Left kidney (tissue), 8 donors: ENCODE measurements around the gene TUBB3. TPM values are rescaled to one million over a fixed set of nuclear protein-coding genes. Genes with fewer than 3 reads are reported as not detected.
A peak's percentile ranks its signal among the peaks of the same experiment; 100 is the strongest.
"Not testable (repeated sequence)": the region's sequence is repeated elsewhere in the genome, so short reads cannot be mapped to it uniquely, and the experiment has no call there.

Experiments
- DNase-seq: peaks from one replicate; pipeline ENCODE4 v3.0.0-alpha.2; 2013
- long read RNA-seq, 8 donors: transcript quantifications; one replicate each; lab custom pipeline, GENCODE V29; 2026
- polyA plus RNA-seq: library from polyadenylated mRNA; unstranded; fragments of 120-200 nt; gene quantifications from one replicate; pipeline ENCODE4 v1.2.1, GENCODE V29; 2013; ENCODE audit not compliant: insufficient read length

Gene TUBB3
- polyA plus RNA-seq, result 8.8 TPM
- long read RNA-seq, donor 1, partial matches to known transcripts, result 0 of 3 reads
- long read RNA-seq, donor 1, other reads (novel, unspliced or antisense), result 0 of 3 reads
- long read RNA-seq, donor 2, partial matches to known transcripts, result 0 of 1 reads
- long read RNA-seq, donor 2, other reads (novel, unspliced or antisense), result 0 of 1 reads
- long read RNA-seq, donor 3, partial matches to known transcripts, result 0 of 1 reads
- long read RNA-seq, donor 3, other reads (novel, unspliced or antisense), result 0 of 1 reads
- long read RNA-seq, donor 4, result 0 reads
- long read RNA-seq, donor 5, partial matches to known transcripts, result 0 of 4 reads
- long read RNA-seq, donor 5, other reads (novel, unspliced or antisense), result 0 of 4 reads
- long read RNA-seq, donor 6, transcript TUBB3-201 (4 exons, 1,769 nt), result major isoform, 6 of 6 reads
- long read RNA-seq, donor 6, partial matches to known transcripts, result 0 of 6 reads
- long read RNA-seq, donor 6, other reads (novel, unspliced or antisense), result 0 of 6 reads
- long read RNA-seq, donor 7, partial matches to known transcripts, result 0 of 3 reads
- long read RNA-seq, donor 7, other reads (novel, unspliced or antisense), result 0 of 3 reads
- long read RNA-seq, donor 8, result 0 reads

GRCh38 chr16:89922884-89923639, at the start of gene TUBB3:
Gene TUBB3 (plus strand): TSS chr16:89923342. CDS start chr16:89923402, 60 bp downstream.
- DNase-seq, result peak; percentile 55

- DNase-seq, result peak; percentile 89
Observed at GRCh38 chr16:89873972-89874689, 49.0 kb upstream of the TUBB3 start.

- DNase-seq, result not testable (repeated sequence)
Observed at GRCh38 chr16:89879123-89879522, 44.0 kb upstream of the TUBB3 start.

GRCh38 chr16:89880477-89881367, 42.4 kb upstream of the TUBB3 start:
- DNase-seq, result no peak

GRCh38 chr16:89881368-89881730, 41.8 kb upstream of the TUBB3 start:
- no peak for DNase-seq

GRCh38 chr16:89883346-89884040, 39.6 kb upstream of the TUBB3 start:
- DNase-seq, result no peak

- no peak for DNase-seq
Observed at GRCh38 chr16:89884041-89884421, 39.1 kb upstream of the TUBB3 start.

GRCh38 chr16:89887243-89887642, 35.9 kb upstream of the TUBB3 start:
- no peak for DNase-seq

GRCh38 chr16:89890200-89890599, 32.9 kb upstream of the TUBB3 start:
- DNase-seq, result no peak

- no peak for DNase-seq
Observed at GRCh38 chr16:89890886-89891657, 32.1 kb upstream of the TUBB3 start.

- DNase-seq, result no peak
Observed at GRCh38 chr16:89892055-89892630, 31.0 kb upstream of the TUBB3 start.

- DNase-seq, result no peak
Observed at GRCh38 chr16:89892635-89893034, 30.5 kb upstream of the TUBB3 start.

GRCh38 chr16:89893642-89894548, 29.2 kb upstream of the TUBB3 start:
- no peak for DNase-seq

- DNase-seq, result no peak
Observed at GRCh38 chr16:89895482-89896250, 27.5 kb upstream of the TUBB3 start.

- no peak for DNase-seq
Observed at GRCh38 chr16:89897204-89897603, 25.9 kb upstream of the TUBB3 start.

GRCh38 chr16:89898201-89898967, 24.8 kb upstream of the TUBB3 start:
- no peak for DNase-seq
